Measurements from ENCODE around the gene ZNF143.

The ZNF143 gene

GRCh38 chr11:9576701-9577381 is 116.0 kb downstream of the ZNF143 start:
- no peak for DNase-seq

GRCh38 chr11:9577556-9577955 is 116.7 kb downstream of the ZNF143 start:
- no peak for DNase-seq
